ENCODE measurements around the gene VMAC. TPM values are rescaled to one million over a fixed set of nuclear protein-coding genes. Genes with fewer than 3 reads are reported as not detected.

VMAC gene
- total RNA-seq, 1 experiment from 2014 or later, result 4.3 TPM

DNA sequence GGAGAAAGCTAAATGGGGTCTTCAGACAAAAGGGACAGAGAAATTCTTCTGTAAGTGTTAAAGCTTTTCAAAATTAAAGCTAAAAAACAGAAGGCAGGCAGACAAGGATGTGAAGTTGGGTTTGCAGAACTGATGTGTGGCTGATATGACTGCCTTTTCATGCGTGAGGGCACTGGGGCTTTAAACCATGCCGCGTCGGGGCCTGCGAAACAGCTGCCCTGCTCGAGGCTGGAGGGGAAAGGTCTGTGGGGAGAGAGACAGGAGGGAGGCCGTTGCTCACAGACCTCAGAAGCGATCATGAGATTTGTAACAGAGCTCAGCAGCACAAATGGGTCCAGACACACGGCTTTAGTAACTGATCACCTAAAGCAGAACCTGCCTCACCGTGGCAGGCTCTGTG lies 32.9 kb downstream of the VMAC start:
- intact Hi-C loops (cut with micrococcal nuclease; ENCODE audit: unreplicated experiment), result no loop called here
- Mint-ChIP-seq H3K4me1 (ENCODE audit: low read depth, unreplicated experiment) (no peaks in the 10 kb centered on the region), H3K27me3 (ENCODE audit: unreplicated experiment) (no peaks in the 10 kb centered on the region), H3K36me3 (ENCODE audit: insufficient read depth, unreplicated experiment) (peaks cover 11% of the 10 kb centered on the region), H3K9me3 (ENCODE audit: low read depth, unreplicated experiment) (no peaks in the 10 kb centered on the region), H3K27ac (ENCODE audit: unreplicated experiment) (no peak overlapping the region), H3K4me3 (ENCODE audit: low read depth, unreplicated experiment) (no peak overlapping the region)
- TF ChIP-seq, protein P1, sequence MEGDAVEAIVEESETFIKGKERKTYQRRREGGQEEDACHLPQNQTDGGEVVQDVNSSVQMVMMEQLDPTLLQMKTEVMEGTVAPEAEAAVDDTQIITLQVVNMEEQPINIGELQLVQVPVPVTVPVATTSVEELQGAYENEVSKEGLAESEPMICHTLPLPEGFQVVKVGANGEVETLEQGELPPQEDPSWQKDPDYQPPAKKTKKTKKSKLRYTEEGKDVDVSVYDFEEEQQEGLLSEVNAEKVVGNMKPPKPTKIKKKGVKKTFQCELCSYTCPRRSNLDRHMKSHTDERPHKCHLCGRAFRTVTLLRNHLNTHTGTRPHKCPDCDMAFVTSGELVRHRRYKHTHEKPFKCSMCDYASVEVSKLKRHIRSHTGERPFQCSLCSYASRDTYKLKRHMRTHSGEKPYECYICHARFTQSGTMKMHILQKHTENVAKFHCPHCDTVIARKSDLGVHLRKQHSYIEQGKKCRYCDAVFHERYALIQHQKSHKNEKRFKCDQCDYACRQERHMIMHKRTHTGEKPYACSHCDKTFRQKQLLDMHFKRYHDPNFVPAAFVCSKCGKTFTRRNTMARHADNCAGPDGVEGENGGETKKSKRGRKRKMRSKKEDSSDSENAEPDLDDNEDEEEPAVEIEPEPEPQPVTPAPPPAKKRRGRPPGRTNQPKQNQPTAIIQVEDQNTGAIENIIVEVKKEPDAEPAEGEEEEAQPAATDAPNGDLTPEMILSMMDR (IDR thresholded peaks at IDR 0.05; ENCODE audit: unreplicated experiment), result no peak
- CTCF ChIA-PET, result no interaction called here
- DNase-seq, result no peak
- no TSS peak for BruUV-seq (replicated peaks)

DNA sequence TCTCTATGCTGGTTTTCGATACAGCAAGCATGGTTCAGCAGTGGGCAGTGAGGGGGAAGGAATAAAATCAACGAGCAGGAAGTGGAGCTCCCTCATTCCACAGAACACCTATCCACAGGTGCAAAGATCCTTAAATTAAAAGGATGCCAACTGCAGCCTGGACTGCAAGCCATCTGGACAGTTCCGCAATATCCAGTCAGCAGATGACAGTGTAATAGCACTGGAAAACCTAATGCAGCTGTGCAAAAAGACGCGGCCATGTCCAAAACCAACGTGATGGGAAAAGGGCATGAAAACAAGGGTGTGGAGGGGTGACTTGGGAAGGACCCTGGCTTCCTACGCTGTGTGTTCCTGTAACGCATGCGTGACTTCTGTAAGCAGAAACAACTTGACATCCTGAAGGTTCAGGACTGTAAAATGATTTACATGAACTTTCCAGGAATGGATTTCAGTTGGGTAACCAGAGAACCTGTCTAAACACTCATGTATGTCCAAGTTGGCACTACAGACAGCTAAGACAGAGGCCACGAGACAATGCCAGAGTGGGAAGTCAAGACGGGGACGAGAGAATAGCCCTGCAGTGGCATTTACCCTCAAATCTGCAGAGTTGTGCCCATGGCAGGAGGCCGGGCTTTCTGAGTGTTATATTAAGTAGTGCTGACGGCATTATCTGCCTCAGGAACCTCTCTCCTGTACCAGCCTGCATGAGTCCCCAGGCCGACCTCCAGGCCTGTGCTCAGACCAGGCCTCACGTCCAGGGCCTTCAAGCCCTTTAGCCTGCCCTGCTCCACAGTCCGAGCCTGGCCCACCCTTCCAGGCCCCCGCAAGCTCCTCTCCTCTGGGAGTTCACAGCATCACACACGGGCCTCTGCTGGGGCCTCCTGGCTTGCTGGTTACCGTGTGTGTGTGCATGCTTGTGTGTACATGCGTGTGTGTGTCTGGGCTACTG lies 35.9 kb downstream of the VMAC start:
- H3K27me3 Mint-ChIP-seq (ENCODE audit: unreplicated experiment), result no peaks in the 10 kb centered on the region
- no peaks in the 10 kb centered on the region for H3K9me3 Mint-ChIP-seq (ENCODE audit: low read depth, unreplicated experiment)
- TF ChIP-seq, protein P1 (IDR thresholded peaks at IDR 0.05; ENCODE audit: unreplicated experiment), result no peak
- BruUV-seq (replicated peaks), result no TSS peak
- H3K4me1 Mint-ChIP-seq (ENCODE audit: low read depth, unreplicated experiment), result no peaks in the 10 kb centered on the region
- H3K4me3 Mint-ChIP-seq (ENCODE audit: low read depth, unreplicated experiment), result no peak overlapping the region
- no peak overlapping the region for H3K27ac Mint-ChIP-seq (ENCODE audit: unreplicated experiment)
- H3K36me3 Mint-ChIP-seq (ENCODE audit: insufficient read depth, unreplicated experiment), result peaks cover 12% of the 10 kb centered on the region
- CTCF ChIA-PET, result interaction anchor here (0.6 kb wide), 1 partner anchor 17 kb away, joined by 3 read pairs; no protein-coding TSS in a partner anchor
- intact Hi-C loops (cut with micrococcal nuclease; ENCODE audit: unreplicated experiment), result no loop called here
- no peak for DNase-seq

DNA sequence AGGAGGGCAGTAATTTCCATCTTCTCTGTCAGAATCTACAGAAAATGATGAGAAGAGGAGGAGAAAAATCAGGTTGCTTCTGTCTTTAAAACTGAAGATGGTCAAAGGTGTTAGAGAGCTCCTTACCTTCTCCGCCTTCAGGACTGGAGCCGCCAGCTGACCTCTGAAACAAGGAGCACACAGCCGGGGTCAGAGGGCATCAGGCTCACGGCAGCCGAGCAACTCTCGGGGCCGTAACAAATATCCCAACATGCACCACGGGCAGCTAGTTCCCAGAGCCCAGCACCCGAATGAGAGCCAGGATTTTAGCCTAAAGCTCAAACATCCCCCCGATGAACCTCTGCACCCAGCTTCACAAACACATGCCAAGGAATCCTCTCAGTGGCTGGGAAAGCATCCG lies 37.0 kb downstream of the VMAC start:
- CTCF ChIA-PET, result no interaction called here
- no peak overlapping the region for H3K27ac Mint-ChIP-seq (ENCODE audit: unreplicated experiment)
- TF ChIP-seq, protein P1 (IDR thresholded peaks at IDR 0.05; ENCODE audit: unreplicated experiment), result no peak
- peaks cover 16% of the 10 kb centered on the region for H3K36me3 Mint-ChIP-seq (ENCODE audit: insufficient read depth, unreplicated experiment)
- H3K4me3 Mint-ChIP-seq (ENCODE audit: low read depth, unreplicated experiment), result no peak overlapping the region
- no peaks in the 10 kb centered on the region for H3K27me3 Mint-ChIP-seq (ENCODE audit: unreplicated experiment)
- intact Hi-C loops (cut with micrococcal nuclease; ENCODE audit: unreplicated experiment), result no loop called here
- H3K9me3 Mint-ChIP-seq (ENCODE audit: low read depth, unreplicated experiment), result no peaks in the 10 kb centered on the region
- no peak for DNase-seq
- no peaks in the 10 kb centered on the region for H3K4me1 Mint-ChIP-seq (ENCODE audit: low read depth, unreplicated experiment)
- BruUV-seq (replicated peaks), result no TSS peak

DNA sequence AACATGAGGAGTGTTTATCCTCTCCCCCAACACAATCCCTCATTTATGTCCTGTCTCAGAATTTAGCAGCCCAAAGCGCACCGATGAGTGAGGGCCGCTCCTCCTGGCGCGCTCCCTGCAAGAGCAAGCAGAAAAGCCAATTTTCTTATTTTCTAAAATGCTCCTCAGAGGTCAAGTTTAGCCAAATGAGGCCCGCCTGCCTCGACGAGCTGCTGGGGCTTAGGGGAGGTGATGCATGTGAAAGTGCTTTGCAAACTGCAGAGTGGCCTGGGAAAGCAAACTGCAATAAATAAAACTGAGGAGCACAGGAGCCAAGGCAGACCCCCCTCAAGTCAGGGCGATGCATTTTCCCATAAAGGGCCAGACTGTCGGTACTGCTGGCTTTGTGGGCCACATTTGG lies 38.4 kb downstream of the VMAC start:
- TF ChIP-seq, protein P1 (IDR thresholded peaks at IDR 0.05; ENCODE audit: unreplicated experiment), result no peak
- H3K4me3 Mint-ChIP-seq (ENCODE audit: low read depth, unreplicated experiment), result no peak overlapping the region
- intact Hi-C loops (cut with micrococcal nuclease; ENCODE audit: unreplicated experiment), result no loop called here
- H3K27ac Mint-ChIP-seq (ENCODE audit: unreplicated experiment), result no peak overlapping the region
- DNase-seq, result no peak
- no TSS peak for BruUV-seq (replicated peaks)
- CTCF ChIA-PET, result interaction anchor here (0.7 kb wide), 1 partner anchor 33 kb away, joined by 4 read pairs; no protein-coding TSS in a partner anchor
- no peaks in the 10 kb centered on the region for H3K27me3 Mint-ChIP-seq (ENCODE audit: unreplicated experiment)
- H3K9me3 Mint-ChIP-seq (ENCODE audit: low read depth, unreplicated experiment), result no peaks in the 10 kb centered on the region
- peaks cover 11% of the 10 kb centered on the region for H3K36me3 Mint-ChIP-seq (ENCODE audit: insufficient read depth, unreplicated experiment)
- H3K4me1 Mint-ChIP-seq (ENCODE audit: low read depth, unreplicated experiment), result no peaks in the 10 kb centered on the region

Measured in Calu3 (cell line).